ENCODE measurements around the gene FOXA3. TPM values are rescaled to one million over a fixed set of nuclear protein-coding genes. Genes with fewer than 3 reads are reported as not detected.

FOXA3 gene
- total and polyA plus RNA-seq, 10 of the 15 experiments (the other 5 are each of a cell fraction or from before 2014, with no cell fraction given): 0.04 to 0.83 (median 0.11) TPM; not detected in 5

DNA sequence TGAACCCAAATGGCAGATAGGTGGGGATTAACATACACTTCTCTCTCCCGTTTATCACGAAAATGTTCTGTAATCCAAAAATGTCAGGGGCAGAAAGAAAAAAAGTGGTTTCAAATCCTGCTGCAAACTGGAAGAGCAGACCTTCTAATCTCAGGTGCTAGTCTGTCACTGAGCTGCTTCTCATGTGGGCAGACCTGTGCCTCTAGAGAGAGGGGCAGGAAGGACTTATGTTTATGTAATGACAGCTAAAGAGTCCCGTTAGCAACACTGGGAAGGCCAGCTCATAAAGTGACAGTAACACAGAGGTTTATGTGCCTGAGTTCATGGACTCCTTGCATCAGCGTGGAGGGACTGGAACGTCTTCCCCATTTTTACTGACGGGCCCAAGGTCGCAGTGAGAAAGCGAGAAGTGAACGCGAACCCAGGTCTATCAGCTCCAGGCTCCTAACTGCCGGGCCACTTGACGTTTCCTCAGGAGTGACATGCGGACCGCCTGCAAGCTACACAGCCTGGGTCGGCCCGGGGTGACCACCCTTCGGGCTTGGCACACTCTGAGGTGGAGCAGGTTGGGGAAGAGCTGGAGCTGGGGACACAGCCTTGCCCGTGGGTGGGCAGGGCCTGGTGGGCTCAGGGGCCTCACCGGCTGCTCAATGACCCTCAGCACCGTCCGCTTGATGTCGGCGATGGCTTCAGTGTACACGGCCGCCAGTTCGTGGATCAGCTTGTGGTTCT, 39.4 kb upstream of the FOXA3 start (continued):
- TF ChIP-seq, protein P1, sequence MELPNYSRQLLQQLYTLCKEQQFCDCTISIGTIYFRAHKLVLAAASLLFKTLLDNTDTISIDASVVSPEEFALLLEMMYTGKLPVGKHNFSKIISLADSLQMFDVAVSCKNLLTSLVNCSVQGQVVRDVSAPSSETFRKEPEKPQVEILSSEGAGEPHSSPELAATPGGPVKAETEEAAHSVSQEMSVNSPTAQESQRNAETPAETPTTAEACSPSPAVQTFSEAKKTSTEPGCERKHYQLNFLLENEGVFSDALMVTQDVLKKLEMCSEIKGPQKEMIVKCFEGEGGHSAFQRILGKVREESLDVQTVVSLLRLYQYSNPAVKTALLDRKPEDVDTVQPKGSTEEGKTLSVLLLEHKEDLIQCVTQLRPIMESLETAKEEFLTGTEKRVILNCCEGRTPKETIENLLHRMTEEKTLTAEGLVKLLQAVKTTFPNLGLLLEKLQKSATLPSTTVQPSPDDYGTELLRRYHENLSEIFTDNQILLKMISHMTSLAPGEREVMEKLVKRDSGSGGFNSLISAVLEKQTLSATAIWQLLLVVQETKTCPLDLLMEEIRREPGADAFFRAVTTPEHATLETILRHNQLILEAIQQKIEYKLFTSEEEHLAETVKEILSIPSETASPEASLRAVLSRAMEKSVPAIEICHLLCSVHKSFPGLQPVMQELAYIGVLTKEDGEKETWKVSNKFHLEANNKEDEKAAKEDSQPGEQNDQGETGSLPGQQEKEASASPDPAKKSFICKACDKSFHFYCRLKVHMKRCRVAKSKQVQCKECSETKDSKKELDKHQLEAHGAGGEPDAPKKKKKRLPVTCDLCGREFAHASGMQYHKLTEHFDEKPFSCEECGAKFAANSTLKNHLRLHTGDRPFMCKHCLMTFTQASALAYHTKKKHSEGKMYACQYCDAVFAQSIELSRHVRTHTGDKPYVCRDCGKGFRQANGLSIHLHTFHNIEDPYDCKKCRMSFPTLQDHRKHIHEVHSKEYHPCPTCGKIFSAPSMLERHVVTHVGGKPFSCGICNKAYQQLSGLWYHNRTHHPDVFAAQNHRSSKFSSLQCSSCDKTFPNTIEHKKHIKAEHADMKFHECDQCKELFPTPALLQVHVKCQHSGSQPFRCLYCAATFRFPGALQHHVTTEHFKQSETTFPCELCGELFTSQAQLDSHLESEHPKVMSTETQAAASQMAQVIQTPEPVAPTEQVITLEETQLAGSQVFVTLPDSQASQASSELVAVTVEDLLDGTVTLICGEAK (IDR thresholded peaks at IDR 0.05; ENCODE audit: borderline replicate concordance): no peak
- no peak for TF ChIP-seq STAT1 (conservative IDR thresholded peaks at IDR 0.05)
- TF ChIP-seq, protein P2, sequence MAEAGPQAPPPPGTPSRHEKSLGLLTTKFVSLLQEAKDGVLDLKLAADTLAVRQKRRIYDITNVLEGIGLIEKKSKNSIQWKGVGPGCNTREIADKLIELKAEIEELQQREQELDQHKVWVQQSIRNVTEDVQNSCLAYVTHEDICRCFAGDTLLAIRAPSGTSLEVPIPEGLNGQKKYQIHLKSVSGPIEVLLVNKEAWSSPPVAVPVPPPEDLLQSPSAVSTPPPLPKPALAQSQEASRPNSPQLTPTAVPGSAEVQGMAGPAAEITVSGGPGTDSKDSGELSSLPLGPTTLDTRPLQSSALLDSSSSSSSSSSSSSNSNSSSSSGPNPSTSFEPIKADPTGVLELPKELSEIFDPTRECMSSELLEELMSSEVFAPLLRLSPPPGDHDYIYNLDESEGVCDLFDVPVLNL (IDR thresholded peaks at IDR 0.05; ENCODE audit: low read depth, low read length): no peak
- no peak for TF ChIP-seq MEF2B (IDR thresholded peaks at IDR 0.05; ENCODE audit: partially characterized antibody, poor library complexity, severe bottlenecking)
- TF ChIP-seq MTA3 (IDR thresholded peaks at IDR 0.05; ENCODE audit: borderline replicate concordance, low read length): no peak
- TF ChIP-seq PAX5 (IDR thresholded peaks at IDR 0.05; ENCODE audit: borderline replicate concordance, low read depth, low read length): no peak
- no peak for TF ChIP-seq BMI1 (IDR thresholded peaks at IDR 0.05; ENCODE audit: borderline replicate concordance)

Data from GM12878 (cell line).